ENCODE results near the gene PCSK6.

The PCSK6 gene

DNA sequence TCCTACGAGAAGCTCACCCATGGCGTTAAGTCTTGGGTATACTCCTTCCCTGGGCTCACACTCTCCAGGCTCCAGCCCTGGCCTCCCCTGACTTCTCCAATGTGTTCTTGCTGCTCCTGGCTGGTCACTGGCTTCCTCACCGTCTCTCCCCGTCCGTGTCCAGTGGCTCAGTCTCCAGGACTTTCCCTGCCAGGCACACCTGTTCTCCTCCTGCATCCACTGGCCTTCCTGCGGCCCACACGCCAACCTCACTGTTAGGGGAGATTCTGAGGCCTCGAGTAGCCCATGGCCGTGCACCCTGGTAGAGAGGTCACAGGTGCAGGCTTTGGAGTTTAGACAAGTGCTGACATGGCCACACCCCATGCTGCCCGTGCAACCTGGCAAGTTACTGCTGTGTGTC, 102.5 kb downstream of the PCSK6 start:
- ATAC-seq = no peak
- TF ChIP-seq ZNF565 (CRISPR knock-in tag; conservative IDR thresholded peaks at IDR 0.05; ENCODE audit: low read depth) (no peak), CSDC2 (CRISPR knock-in tag; IDR thresholded peaks at IDR 0.05) (no peak), BACH2 (CRISPR knock-in tag; IDR thresholded peaks at IDR 0.05; ENCODE audit: borderline replicate concordance) (no peak), ESRRG (CRISPR knock-in tag; IDR thresholded peaks at IDR 0.05) (no peak), ZFP30 (CRISPR knock-in tag; IDR thresholded peaks at IDR 0.05) (no peak), PPARA (CRISPR knock-in tag; IDR thresholded peaks at IDR 0.05; ENCODE audit: borderline replicate concordance) (no peak), ZNF8 (CRISPR knock-in tag; IDR thresholded peaks at IDR 0.05) (no peak), ZC3H10 (CRISPR knock-in tag; IDR thresholded peaks at IDR 0.05) (no peak), ISL1 (CRISPR knock-in tag; IDR thresholded peaks at IDR 0.05) (no peak), ZFP3 (CRISPR knock-in tag; IDR thresholded peaks at IDR 0.05) (no peak), TOX (CRISPR knock-in tag; IDR thresholded peaks at IDR 0.05; ENCODE audit: borderline replicate concordance) (no peak)
- TF ChIP-seq, protein P1, sequence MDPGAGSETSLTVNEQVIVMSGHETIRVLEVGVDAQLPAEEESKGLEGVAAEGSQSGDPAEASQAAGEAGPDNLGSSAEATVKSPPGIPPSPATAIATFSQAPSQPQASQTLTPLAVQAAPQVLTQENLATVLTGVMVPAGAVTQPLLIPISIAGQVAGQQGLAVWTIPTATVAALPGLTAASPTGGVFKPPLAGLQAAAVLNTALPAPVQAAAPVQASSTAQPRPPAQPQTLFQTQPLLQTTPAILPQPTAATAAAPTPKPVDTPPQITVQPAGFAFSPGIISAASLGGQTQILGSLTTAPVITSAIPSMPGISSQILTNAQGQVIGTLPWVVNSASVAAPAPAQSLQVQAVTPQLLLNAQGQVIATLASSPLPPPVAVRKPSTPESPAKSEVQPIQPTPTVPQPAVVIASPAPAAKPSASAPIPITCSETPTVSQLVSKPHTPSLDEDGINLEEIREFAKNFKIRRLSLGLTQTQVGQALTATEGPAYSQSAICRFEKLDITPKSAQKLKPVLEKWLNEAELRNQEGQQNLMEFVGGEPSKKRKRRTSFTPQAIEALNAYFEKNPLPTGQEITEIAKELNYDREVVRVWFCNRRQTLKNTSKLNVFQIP (CRISPR knock-in tag; IDR thresholded peaks at IDR 0.05; ENCODE audit: borderline replicate concordance, low read depth) = no peak
- TF ChIP-seq, protein P2, sequence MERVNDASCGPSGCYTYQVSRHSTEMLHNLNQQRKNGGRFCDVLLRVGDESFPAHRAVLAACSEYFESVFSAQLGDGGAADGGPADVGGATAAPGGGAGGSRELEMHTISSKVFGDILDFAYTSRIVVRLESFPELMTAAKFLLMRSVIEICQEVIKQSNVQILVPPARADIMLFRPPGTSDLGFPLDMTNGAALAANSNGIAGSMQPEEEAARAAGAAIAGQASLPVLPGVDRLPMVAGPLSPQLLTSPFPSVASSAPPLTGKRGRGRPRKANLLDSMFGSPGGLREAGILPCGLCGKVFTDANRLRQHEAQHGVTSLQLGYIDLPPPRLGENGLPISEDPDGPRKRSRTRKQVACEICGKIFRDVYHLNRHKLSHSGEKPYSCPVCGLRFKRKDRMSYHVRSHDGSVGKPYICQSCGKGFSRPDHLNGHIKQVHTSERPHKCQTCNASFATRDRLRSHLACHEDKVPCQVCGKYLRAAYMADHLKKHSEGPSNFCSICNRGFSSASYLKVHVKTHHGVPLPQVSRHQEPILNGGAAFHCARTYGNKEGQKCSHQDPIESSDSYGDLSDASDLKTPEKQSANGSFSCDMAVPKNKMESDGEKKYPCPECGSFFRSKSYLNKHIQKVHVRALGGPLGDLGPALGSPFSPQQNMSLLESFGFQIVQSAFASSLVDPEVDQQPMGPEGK (CRISPR knock-in tag; IDR thresholded peaks at IDR 0.05; ENCODE audit: borderline replicate concordance) = no peak

DNA sequence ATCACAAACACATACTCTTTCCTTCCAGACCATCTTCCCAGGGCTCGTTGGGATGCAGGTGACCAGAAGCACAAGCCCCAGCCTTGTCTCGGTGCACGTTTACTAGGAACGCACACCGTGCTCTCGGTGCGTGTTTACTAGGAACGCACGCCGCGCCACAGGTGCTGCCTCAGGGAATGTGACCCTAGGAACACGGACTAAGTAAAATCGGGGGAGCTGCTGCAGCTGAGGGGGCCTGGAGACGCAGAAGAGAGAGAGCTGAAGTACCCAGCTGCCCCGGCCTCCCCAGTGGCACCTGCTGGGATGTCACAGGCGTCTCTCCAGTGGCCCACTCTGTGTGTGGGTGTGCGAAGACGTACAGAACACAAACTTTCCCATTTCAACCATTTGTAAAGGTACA, 103.5 kb downstream of the PCSK6 start:
- no peak for ATAC-seq
- TF ChIP-seq TOX (CRISPR knock-in tag; IDR thresholded peaks at IDR 0.05; ENCODE audit: borderline replicate concordance) (no peak), ESRRG (CRISPR knock-in tag; IDR thresholded peaks at IDR 0.05) (no peak), BACH2 (CRISPR knock-in tag; IDR thresholded peaks at IDR 0.05; ENCODE audit: borderline replicate concordance) (no peak), ZC3H10 (CRISPR knock-in tag; IDR thresholded peaks at IDR 0.05) (no peak), ARNTL (CRISPR knock-in tag; IDR thresholded peaks at IDR 0.05; ENCODE audit: borderline replicate concordance, low read depth) (no peak), ZFP3 (CRISPR knock-in tag; IDR thresholded peaks at IDR 0.05) (no peak), PPARA (CRISPR knock-in tag; IDR thresholded peaks at IDR 0.05; ENCODE audit: borderline replicate concordance) (no peak), ISL1 (CRISPR knock-in tag; IDR thresholded peaks at IDR 0.05) (no peak), ZNF565 (CRISPR knock-in tag; conservative IDR thresholded peaks at IDR 0.05; ENCODE audit: low read depth) (no peak), OSR1 (CRISPR knock-in tag; IDR thresholded peaks at IDR 0.05) (no peak), ZNF70 (CRISPR knock-in tag; IDR thresholded peaks at IDR 0.05) (no peak)
- TF ChIP-seq, protein P3, sequence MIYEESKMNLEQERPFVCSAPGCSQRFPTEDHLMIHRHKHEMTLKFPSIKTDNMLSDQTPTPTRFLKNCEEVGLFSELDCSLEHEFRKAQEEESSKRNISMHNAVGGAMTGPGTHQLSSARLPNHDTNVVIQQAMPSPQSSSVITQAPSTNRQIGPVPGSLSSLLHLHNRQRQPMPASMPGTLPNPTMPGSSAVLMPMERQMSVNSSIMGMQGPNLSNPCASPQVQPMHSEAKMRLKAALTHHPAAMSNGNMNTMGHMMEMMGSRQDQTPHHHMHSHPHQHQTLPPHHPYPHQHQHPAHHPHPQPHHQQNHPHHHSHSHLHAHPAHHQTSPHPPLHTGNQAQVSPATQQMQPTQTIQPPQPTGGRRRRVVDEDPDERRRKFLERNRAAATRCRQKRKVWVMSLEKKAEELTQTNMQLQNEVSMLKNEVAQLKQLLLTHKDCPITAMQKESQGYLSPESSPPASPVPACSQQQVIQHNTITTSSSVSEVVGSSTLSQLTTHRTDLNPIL (CRISPR knock-in tag; IDR thresholded peaks at IDR 0.05; ENCODE audit: low read depth) = no peak
- TF ChIP-seq, protein P4, sequence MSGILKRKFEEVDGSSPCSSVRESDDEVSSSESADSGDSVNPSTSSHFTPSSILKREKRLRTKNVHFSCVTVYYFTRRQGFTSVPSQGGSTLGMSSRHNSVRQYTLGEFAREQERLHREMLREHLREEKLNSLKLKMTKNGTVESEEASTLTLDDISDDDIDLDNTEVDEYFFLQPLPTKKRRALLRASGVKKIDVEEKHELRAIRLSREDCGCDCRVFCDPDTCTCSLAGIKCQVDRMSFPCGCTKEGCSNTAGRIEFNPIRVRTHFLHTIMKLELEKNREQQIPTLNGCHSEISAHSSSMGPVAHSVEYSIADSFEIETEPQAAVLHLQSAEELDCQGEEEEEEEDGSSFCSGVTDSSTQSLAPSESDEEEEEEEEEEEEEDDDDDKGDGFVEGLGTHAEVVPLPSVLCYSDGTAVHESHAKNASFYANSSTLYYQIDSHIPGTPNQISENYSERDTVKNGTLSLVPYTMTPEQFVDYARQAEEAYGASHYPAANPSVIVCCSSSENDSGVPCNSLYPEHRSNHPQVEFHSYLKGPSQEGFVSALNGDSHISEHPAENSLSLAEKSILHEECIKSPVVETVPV (CRISPR knock-in tag; IDR thresholded peaks at IDR 0.05) = no peak
- TF ChIP-seq, protein P2 (CRISPR knock-in tag; IDR thresholded peaks at IDR 0.05; ENCODE audit: borderline replicate concordance) = no peak
- TF ChIP-seq, protein P1 (CRISPR knock-in tag; IDR thresholded peaks at IDR 0.05; ENCODE audit: borderline replicate concordance, low read depth) = no peak
- TF ChIP-seq, protein P5, sequence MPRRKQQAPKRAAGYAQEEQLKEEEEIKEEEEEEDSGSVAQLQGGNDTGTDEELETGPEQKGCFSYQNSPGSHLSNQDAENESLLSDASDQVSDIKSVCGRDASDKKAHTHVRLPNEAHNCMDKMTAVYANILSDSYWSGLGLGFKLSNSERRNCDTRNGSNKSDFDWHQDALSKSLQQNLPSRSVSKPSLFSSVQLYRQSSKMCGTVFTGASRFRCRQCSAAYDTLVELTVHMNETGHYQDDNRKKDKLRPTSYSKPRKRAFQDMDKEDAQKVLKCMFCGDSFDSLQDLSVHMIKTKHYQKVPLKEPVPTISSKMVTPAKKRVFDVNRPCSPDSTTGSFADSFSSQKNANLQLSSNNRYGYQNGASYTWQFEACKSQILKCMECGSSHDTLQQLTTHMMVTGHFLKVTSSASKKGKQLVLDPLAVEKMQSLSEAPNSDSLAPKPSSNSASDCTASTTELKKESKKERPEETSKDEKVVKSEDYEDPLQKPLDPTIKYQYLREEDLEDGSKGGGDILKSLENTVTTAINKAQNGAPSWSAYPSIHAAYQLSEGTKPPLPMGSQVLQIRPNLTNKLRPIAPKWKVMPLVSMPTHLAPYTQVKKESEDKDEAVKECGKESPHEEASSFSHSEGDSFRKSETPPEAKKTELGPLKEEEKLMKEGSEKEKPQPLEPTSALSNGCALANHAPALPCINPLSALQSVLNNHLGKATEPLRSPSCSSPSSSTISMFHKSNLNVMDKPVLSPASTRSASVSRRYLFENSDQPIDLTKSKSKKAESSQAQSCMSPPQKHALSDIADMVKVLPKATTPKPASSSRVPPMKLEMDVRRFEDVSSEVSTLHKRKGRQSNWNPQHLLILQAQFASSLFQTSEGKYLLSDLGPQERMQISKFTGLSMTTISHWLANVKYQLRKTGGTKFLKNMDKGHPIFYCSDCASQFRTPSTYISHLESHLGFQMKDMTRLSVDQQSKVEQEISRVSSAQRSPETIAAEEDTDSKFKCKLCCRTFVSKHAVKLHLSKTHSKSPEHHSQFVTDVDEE (CRISPR knock-in tag; IDR thresholded peaks at IDR 0.05) = no peak

Data from SK-N-SH treated with all-trans-retinoic acid at 6 μM for 48 hours (cell line).